ENCODE measurements around the gene CTXND2. TPM values are rescaled to one million over a fixed set of nuclear protein-coding genes. Genes with fewer than 3 reads are reported as not detected.

The CTXND2 gene
- total and polyA plus RNA-seq, 2 of the 8 experiments (the other 6 are each of a cell fraction or from before 2014, with no cell fraction given): not detected

DNA sequence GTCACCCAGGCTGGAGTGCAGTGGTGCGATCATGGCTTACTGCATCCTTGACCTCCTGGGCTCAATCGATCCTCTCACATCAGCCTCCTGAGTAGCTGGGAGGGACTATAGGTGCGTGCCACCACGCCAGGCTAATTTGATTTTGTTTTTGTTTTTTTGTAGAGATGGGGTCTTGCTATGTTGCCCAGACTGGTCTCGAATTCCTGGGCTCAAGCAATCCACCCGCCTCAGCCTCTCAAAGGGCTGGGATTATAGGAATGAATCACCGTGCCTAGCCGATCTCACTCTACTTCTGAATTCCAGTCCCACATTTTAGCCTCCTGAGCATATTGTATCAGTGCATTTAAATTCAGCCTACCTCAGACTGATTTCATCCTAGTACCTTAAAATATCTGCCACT lies 1.8 kb downstream of the CTXND2 start:
- DNase-seq (ENCODE audit: low read depth in 1 of 2, low spot score in 2 of 2) (no peak), FAIRE-seq (no peak)
- ChIA-PET CTCF (ENCODE audit: partially characterized antibody) (no interaction called here), POLR2A (ENCODE audit: partially characterized antibody) (no interaction called here)
- no peak overlapping the region for H2BK12ac ChIP-seq (ENCODE audit: low read depth, low read length)
- no peak overlapping the region for H2BK120ac ChIP-seq (replicated peaks; ENCODE audit: low read depth, low read length)
- no peak overlapping the region for H3K18ac ChIP-seq (ENCODE audit: extremely low read depth, low read length)
- H3K56ac ChIP-seq (replicated peaks; ENCODE audit: insufficient read length, low read depth, low read length): no peak overlapping the region
- no peak overlapping the region for H3K9ac ChIP-seq (replicated peaks in 1 of 4; ENCODE audit: extremely low read depth in 1 of 4, low read depth in 3 of 4, low read length in 3 of 4)
- H4K5ac ChIP-seq (ENCODE audit: insufficient read length, low read depth, low read length): no peak overlapping the region
- H3K23ac ChIP-seq (ENCODE audit: insufficient read length): no peak overlapping the region
- H3K23me2 ChIP-seq (ENCODE audit: low read depth, low read length): no peaks in the 10 kb centered on the region
- H3K79me2 ChIP-seq (ENCODE audit: control insufficient read depth in 1 of 2, insufficient read depth in 2 of 2, low read length in 2 of 2): no peaks in the 10 kb centered on the region
- H3K27me3 ChIP-seq (replicated peaks in 1 of 4; ENCODE audit: control insufficient read depth in 3 of 4, extremely low read depth in 1 of 4, insufficient read depth in 3 of 4, low read length in 3 of 4): no peaks in the 10 kb centered on the region
- no peak overlapping the region for H3K4ac ChIP-seq (replicated peaks; ENCODE audit: insufficient read length, low read depth, low read length)
- H4K91ac ChIP-seq (replicated peaks; ENCODE audit: insufficient read length, low read length): no peak overlapping the region
- no peak overlapping the region for H2BK5ac ChIP-seq (ENCODE audit: low read depth, low read length)
- no peak overlapping the region for H3K14ac ChIP-seq (ENCODE audit: insufficient read length)
- no peak overlapping the region for H3K27ac ChIP-seq (ENCODE audit: low read depth, low read length)
- H2AFZ ChIP-seq (ENCODE audit: low read length): no peak overlapping the region
- no peak overlapping the region for H2BK15ac ChIP-seq (ENCODE audit: low read length)
- H3K9me3 ChIP-seq (ENCODE audit: insufficient read depth in 2 of 2, low read depth in 1 of 2, low read length in 1 of 2): no peaks in the 10 kb centered on the region
- no peaks in the 10 kb centered on the region for H3K36me3 ChIP-seq (ENCODE audit: control insufficient read depth in 2 of 4, insufficient read depth in 4 of 4, low read length in 3 of 4)
- H3K4me1 ChIP-seq (replicated peaks in 1 of 4; ENCODE audit: control insufficient read depth in 3 of 4, insufficient read depth in 4 of 4, low read length in 3 of 4): peaks cover 0 to 2% (median 0%) of the 10 kb centered on the region in 4 experiments; a peak in 1 of 7 replicates
- no peak overlapping the region for H4K8ac ChIP-seq (ENCODE audit: extremely low read depth, insufficient read depth, low read length)
- 94% methylated on average over 8 of the region's 8 CpGs; no CpG with 5 or more reads in 1 of the 2 experiments for whole genome bisulfite sequencing, 2 experiments (ENCODE audit: extremely low coverage in 1 of 2, insufficient coverage in 1 of 2, insufficient read length in 1 of 2, insufficient replicate concordance in 2 of 2, low coverage in 1 of 2, low lambda C conversion rate in 2 of 2, missing lambda C conversion rate in 1 of 2)
- H4K20me1 ChIP-seq (replicated peaks in 1 of 2; ENCODE audit: control insufficient read depth in 1 of 2, insufficient read depth in 2 of 2, low read length in 2 of 2): no peaks in the 10 kb centered on the region
- no peak overlapping the region for H3K4me2 ChIP-seq (ENCODE audit: insufficient read depth in 1 of 2, low read depth in 2 of 2, low read length in 2 of 2)
- no peak overlapping the region for H3K4me3 ChIP-seq (ENCODE audit: extremely low read depth in 1 of 4, insufficient read depth in 2 of 4, low read depth in 3 of 4, low read length in 4 of 4)
- H2AK5ac ChIP-seq (ENCODE audit: low read depth, low read length): no peak overlapping the region
- no peak overlapping the region for H2BK20ac ChIP-seq (ENCODE audit: low read length)
- H3K79me1 ChIP-seq (ENCODE audit: low read depth, low read length): no peaks in the 10 kb centered on the region
- TF ChIP-seq HDAC6 (IDR thresholded peaks at IDR 0.05; ENCODE audit: low read depth, low read length): no peak
- no peak for TF ChIP-seq USF2 (IDR thresholded peaks at IDR 0.05; ENCODE audit: low read length)
- TF ChIP-seq, protein P1, sequence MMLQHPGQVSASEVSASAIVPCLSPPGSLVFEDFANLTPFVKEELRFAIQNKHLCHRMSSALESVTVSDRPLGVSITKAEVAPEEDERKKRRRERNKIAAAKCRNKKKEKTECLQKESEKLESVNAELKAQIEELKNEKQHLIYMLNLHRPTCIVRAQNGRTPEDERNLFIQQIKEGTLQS (IDR thresholded peaks at IDR 0.05; ENCODE audit: insufficient read depth, low read depth, low read length): no peak
- TF ChIP-seq, protein P2, sequence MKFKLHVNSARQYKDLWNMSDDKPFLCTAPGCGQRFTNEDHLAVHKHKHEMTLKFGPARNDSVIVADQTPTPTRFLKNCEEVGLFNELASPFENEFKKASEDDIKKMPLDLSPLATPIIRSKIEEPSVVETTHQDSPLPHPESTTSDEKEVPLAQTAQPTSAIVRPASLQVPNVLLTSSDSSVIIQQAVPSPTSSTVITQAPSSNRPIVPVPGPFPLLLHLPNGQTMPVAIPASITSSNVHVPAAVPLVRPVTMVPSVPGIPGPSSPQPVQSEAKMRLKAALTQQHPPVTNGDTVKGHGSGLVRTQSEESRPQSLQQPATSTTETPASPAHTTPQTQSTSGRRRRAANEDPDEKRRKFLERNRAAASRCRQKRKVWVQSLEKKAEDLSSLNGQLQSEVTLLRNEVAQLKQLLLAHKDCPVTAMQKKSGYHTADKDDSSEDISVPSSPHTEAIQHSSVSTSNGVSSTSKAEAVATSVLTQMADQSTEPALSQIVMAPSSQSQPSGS (IDR thresholded peaks at IDR 0.05; ENCODE audit: low read length): no peak
- no peak for TF ChIP-seq CBX8 (IDR thresholded peaks at IDR 0.05; ENCODE audit: borderline replicate concordance, low read depth, low read length)

All from H1 (cell line).